Keratinocyte (primary cell): ENCODE measurements around the gene KBTBD3.

Source experiments
- EZH2 ChIP-seq: IDR thresholded peaks from one replicate; pipeline ENCODE4 v1.6.1; 2012; ENCODE audit warnings: inconsistent platforms, mild to moderate bottlenecking, low read length, moderate library complexity
- TF ChIP-seq, protein P1 (sequence below), 3 experiments: IDR thresholded peaks in 1 of 3; conservative IDR thresholded peaks in 1 of 3; optimal IDR thresholded peaks in 1 of 3; 2 replicates in 2 of 3; 3 replicates in 1 of 3; pipeline versions ENCODE3 to v1.5.1; 2011; ENCODE audit warnings: low read length in 3 of 3, mild to moderate bottlenecking in 3 of 3, moderate library complexity in 2 of 3, control low read depth in 1 of 3, inconsistent platforms in 1 of 3; ENCODE audit not compliant: insufficient read depth in 2 of 3; ENCODE audit errors: extremely low read depth in 1 of 3

DNA sequence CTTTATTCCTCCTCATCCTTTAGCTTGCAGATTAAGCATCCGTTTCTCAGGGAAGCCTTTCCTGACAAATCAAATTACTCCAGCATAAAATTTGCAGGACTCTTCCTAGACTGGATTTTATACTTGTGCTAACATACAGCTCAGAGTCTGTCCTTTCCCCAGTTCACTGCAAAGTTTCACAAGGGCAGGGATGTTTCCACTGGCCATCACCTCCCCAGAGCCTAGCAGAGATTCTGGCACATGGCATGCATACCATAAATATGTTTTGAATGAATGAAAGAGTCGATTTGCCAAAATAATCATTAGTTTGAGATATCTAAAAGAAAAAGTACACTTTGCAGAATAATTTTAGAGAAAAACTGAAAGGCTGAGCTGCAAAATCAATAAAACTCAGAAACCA is 65.7 kb downstream of the KBTBD3 start:
- TF ChIP-seq, protein P1, sequence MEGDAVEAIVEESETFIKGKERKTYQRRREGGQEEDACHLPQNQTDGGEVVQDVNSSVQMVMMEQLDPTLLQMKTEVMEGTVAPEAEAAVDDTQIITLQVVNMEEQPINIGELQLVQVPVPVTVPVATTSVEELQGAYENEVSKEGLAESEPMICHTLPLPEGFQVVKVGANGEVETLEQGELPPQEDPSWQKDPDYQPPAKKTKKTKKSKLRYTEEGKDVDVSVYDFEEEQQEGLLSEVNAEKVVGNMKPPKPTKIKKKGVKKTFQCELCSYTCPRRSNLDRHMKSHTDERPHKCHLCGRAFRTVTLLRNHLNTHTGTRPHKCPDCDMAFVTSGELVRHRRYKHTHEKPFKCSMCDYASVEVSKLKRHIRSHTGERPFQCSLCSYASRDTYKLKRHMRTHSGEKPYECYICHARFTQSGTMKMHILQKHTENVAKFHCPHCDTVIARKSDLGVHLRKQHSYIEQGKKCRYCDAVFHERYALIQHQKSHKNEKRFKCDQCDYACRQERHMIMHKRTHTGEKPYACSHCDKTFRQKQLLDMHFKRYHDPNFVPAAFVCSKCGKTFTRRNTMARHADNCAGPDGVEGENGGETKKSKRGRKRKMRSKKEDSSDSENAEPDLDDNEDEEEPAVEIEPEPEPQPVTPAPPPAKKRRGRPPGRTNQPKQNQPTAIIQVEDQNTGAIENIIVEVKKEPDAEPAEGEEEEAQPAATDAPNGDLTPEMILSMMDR (optimal IDR thresholded peaks at IDR 0.05 in 1 of 3, IDR thresholded peaks at IDR 0.05 in 1 of 3, conservative IDR thresholded peaks at IDR 0.05 in 1 of 3; ENCODE audit: extremely low read depth in 1 of 3, insufficient read depth in 2 of 3, low read length in 3 of 3) = no peak
- no peak for TF ChIP-seq EZH2
